Measurements from ENCODE around the gene ZNF429.

The ZNF429 gene

DNA sequence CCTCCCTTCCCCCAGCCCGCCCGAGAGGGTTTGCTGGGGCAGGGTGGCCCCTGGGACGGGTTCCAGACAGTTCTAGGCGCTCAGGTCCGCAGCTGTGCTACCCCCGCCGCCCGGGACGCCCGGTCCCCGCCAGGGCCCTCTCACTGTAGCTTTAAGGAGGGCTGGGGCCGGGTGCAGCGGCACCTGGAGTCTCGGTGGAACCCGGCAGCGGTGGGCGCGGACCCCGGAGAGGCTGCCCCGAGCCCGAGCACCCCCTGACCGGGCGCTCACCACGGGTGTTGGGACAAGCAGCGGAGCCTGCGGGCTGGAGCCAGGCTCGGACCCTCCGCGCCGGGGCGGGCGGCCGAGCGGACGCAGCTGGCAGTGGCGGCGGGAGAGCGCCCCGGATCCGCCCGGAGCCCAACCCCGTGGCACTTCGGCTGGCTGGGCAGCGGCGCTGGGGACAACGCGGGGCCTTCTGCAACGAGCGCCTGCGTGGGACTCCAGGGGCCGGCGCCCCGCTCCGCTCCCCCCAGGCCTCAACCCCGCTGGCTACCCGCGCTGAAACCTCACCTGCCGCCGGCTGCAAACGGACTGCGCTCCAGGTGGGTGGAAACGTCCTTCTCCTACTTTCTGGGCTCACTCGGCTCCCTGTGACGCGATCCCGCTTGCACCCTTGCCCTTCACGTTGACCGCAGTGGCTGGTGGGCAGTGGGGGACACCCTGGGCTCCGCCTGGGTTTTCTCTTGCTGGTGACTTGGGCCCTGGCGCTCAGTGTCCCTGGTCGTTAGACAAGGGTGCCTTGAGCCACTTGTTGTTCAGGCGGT is 81.1 kb downstream of the ZNF429 start:
- no peak for ATAC-seq
- no peak for TF ChIP-seq ZNF70 (CRISPR knock-in tag; IDR thresholded peaks at IDR 0.05)
- TF ChIP-seq ARNTL (CRISPR knock-in tag; IDR thresholded peaks at IDR 0.05; ENCODE audit: borderline replicate concordance, low read depth), result no peak
- TF ChIP-seq, protein P1, sequence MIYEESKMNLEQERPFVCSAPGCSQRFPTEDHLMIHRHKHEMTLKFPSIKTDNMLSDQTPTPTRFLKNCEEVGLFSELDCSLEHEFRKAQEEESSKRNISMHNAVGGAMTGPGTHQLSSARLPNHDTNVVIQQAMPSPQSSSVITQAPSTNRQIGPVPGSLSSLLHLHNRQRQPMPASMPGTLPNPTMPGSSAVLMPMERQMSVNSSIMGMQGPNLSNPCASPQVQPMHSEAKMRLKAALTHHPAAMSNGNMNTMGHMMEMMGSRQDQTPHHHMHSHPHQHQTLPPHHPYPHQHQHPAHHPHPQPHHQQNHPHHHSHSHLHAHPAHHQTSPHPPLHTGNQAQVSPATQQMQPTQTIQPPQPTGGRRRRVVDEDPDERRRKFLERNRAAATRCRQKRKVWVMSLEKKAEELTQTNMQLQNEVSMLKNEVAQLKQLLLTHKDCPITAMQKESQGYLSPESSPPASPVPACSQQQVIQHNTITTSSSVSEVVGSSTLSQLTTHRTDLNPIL (CRISPR knock-in tag; IDR thresholded peaks at IDR 0.05; ENCODE audit: low read depth), result no peak
- TF ChIP-seq ZNF8 (CRISPR knock-in tag; IDR thresholded peaks at IDR 0.05), result no peak
- TF ChIP-seq OSR1 (CRISPR knock-in tag; IDR thresholded peaks at IDR 0.05), result no peak
- TF ChIP-seq, protein P2, sequence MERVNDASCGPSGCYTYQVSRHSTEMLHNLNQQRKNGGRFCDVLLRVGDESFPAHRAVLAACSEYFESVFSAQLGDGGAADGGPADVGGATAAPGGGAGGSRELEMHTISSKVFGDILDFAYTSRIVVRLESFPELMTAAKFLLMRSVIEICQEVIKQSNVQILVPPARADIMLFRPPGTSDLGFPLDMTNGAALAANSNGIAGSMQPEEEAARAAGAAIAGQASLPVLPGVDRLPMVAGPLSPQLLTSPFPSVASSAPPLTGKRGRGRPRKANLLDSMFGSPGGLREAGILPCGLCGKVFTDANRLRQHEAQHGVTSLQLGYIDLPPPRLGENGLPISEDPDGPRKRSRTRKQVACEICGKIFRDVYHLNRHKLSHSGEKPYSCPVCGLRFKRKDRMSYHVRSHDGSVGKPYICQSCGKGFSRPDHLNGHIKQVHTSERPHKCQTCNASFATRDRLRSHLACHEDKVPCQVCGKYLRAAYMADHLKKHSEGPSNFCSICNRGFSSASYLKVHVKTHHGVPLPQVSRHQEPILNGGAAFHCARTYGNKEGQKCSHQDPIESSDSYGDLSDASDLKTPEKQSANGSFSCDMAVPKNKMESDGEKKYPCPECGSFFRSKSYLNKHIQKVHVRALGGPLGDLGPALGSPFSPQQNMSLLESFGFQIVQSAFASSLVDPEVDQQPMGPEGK (CRISPR knock-in tag; IDR thresholded peaks at IDR 0.05; ENCODE audit: borderline replicate concordance), result no peak
- no peak for TF ChIP-seq ZC3H10 (CRISPR knock-in tag; IDR thresholded peaks at IDR 0.05)
- TF ChIP-seq PPARA (CRISPR knock-in tag; IDR thresholded peaks at IDR 0.05; ENCODE audit: borderline replicate concordance), result no peak
- TF ChIP-seq ZFP3 (CRISPR knock-in tag; IDR thresholded peaks at IDR 0.05), result no peak
- TF ChIP-seq RARB (CRISPR knock-in tag; IDR thresholded peaks at IDR 0.05), result no peak

DNA sequence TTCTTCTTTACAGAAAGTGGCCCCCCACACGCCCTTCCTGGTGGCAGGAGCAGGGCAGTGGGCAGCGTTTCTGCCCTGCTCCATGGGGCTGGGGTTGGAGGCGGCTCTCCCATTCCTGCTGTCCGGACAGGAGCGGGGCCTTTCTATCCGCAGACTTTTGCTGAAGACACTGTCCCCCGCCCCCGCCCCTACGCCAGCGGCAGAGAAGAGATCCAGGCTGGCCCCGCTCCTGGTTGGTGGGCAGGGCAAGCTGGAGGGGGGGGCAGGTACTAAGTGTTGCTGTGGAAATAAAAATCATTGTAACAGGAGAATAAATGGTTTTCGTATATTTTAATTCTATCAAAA is 81.7 kb downstream of the ZNF429 start:
- TF ChIP-seq ZNF565 (CRISPR knock-in tag; conservative IDR thresholded peaks at IDR 0.05; ENCODE audit: low read depth), result no peak
- TF ChIP-seq ZC3H10 (CRISPR knock-in tag; IDR thresholded peaks at IDR 0.05), result no peak
- no peak for TF ChIP-seq TOX (CRISPR knock-in tag; IDR thresholded peaks at IDR 0.05; ENCODE audit: borderline replicate concordance)
- no peak for TF ChIP-seq PPARA (CRISPR knock-in tag; IDR thresholded peaks at IDR 0.05; ENCODE audit: borderline replicate concordance)
- TF ChIP-seq OSR1 (CRISPR knock-in tag; IDR thresholded peaks at IDR 0.05), result no peak
- no peak for TF ChIP-seq TCF4 (CRISPR knock-in tag; IDR thresholded peaks at IDR 0.05; ENCODE audit: borderline replicate concordance)
- TF ChIP-seq RARB (CRISPR knock-in tag; IDR thresholded peaks at IDR 0.05), result no peak
- TF ChIP-seq, protein P3, sequence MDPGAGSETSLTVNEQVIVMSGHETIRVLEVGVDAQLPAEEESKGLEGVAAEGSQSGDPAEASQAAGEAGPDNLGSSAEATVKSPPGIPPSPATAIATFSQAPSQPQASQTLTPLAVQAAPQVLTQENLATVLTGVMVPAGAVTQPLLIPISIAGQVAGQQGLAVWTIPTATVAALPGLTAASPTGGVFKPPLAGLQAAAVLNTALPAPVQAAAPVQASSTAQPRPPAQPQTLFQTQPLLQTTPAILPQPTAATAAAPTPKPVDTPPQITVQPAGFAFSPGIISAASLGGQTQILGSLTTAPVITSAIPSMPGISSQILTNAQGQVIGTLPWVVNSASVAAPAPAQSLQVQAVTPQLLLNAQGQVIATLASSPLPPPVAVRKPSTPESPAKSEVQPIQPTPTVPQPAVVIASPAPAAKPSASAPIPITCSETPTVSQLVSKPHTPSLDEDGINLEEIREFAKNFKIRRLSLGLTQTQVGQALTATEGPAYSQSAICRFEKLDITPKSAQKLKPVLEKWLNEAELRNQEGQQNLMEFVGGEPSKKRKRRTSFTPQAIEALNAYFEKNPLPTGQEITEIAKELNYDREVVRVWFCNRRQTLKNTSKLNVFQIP (CRISPR knock-in tag; IDR thresholded peaks at IDR 0.05; ENCODE audit: borderline replicate concordance, low read depth), result no peak
- TF ChIP-seq BACH2 (CRISPR knock-in tag; IDR thresholded peaks at IDR 0.05; ENCODE audit: borderline replicate concordance), result no peak
- no peak for TF ChIP-seq ZFP30 (CRISPR knock-in tag; IDR thresholded peaks at IDR 0.05)
- TF ChIP-seq, protein P4, sequence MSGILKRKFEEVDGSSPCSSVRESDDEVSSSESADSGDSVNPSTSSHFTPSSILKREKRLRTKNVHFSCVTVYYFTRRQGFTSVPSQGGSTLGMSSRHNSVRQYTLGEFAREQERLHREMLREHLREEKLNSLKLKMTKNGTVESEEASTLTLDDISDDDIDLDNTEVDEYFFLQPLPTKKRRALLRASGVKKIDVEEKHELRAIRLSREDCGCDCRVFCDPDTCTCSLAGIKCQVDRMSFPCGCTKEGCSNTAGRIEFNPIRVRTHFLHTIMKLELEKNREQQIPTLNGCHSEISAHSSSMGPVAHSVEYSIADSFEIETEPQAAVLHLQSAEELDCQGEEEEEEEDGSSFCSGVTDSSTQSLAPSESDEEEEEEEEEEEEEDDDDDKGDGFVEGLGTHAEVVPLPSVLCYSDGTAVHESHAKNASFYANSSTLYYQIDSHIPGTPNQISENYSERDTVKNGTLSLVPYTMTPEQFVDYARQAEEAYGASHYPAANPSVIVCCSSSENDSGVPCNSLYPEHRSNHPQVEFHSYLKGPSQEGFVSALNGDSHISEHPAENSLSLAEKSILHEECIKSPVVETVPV (CRISPR knock-in tag; IDR thresholded peaks at IDR 0.05), result no peak
- ATAC-seq, result no peak

DNA sequence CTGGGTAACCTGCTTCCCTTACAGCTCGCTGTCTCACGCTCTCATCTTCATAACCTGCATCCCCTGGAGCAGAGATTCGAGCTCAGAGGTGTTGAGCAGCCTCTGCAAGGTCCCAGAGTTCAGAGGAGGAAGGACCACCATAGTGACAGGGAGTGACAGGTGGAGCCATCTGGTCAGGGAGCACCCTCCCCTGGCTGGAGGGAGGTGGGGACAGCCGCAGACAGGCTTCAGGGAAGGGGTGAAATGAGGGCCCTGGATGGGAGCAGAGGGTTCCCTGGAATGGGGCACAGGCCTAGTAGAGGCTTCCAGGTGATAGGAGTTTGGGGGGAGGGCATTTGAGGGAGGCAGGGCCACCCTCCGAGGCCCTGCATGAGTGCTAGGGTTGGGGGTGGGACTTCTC is 82.1 kb downstream of the ZNF429 start:
- ATAC-seq, result no peak
- TF ChIP-seq ZNF8 (CRISPR knock-in tag; IDR thresholded peaks at IDR 0.05) (no peak), ZC3H10 (CRISPR knock-in tag; IDR thresholded peaks at IDR 0.05) (no peak), ARNTL (CRISPR knock-in tag; IDR thresholded peaks at IDR 0.05; ENCODE audit: borderline replicate concordance, low read depth) (no peak), CSDC2 (CRISPR knock-in tag; IDR thresholded peaks at IDR 0.05) (no peak), ZNF70 (CRISPR knock-in tag; IDR thresholded peaks at IDR 0.05) (no peak), TCF4 (CRISPR knock-in tag; IDR thresholded peaks at IDR 0.05; ENCODE audit: borderline replicate concordance) (no peak), ZFP30 (CRISPR knock-in tag; IDR thresholded peaks at IDR 0.05) (no peak), BACH2 (CRISPR knock-in tag; IDR thresholded peaks at IDR 0.05; ENCODE audit: borderline replicate concordance) (no peak), RARB (CRISPR knock-in tag; IDR thresholded peaks at IDR 0.05) (no peak), ZFP3 (CRISPR knock-in tag; IDR thresholded peaks at IDR 0.05) (no peak), OSR1 (CRISPR knock-in tag; IDR thresholded peaks at IDR 0.05) (no peak), ISL1 (CRISPR knock-in tag; IDR thresholded peaks at IDR 0.05) (no peak), TOX (CRISPR knock-in tag; IDR thresholded peaks at IDR 0.05; ENCODE audit: borderline replicate concordance) (no peak), ZNF565 (CRISPR knock-in tag; conservative IDR thresholded peaks at IDR 0.05; ENCODE audit: low read depth) (no peak)
- TF ChIP-seq, protein P1 (CRISPR knock-in tag; IDR thresholded peaks at IDR 0.05; ENCODE audit: low read depth), result no peak
- TF ChIP-seq, protein P4 (CRISPR knock-in tag; IDR thresholded peaks at IDR 0.05), result no peak
- TF ChIP-seq, protein P5, sequence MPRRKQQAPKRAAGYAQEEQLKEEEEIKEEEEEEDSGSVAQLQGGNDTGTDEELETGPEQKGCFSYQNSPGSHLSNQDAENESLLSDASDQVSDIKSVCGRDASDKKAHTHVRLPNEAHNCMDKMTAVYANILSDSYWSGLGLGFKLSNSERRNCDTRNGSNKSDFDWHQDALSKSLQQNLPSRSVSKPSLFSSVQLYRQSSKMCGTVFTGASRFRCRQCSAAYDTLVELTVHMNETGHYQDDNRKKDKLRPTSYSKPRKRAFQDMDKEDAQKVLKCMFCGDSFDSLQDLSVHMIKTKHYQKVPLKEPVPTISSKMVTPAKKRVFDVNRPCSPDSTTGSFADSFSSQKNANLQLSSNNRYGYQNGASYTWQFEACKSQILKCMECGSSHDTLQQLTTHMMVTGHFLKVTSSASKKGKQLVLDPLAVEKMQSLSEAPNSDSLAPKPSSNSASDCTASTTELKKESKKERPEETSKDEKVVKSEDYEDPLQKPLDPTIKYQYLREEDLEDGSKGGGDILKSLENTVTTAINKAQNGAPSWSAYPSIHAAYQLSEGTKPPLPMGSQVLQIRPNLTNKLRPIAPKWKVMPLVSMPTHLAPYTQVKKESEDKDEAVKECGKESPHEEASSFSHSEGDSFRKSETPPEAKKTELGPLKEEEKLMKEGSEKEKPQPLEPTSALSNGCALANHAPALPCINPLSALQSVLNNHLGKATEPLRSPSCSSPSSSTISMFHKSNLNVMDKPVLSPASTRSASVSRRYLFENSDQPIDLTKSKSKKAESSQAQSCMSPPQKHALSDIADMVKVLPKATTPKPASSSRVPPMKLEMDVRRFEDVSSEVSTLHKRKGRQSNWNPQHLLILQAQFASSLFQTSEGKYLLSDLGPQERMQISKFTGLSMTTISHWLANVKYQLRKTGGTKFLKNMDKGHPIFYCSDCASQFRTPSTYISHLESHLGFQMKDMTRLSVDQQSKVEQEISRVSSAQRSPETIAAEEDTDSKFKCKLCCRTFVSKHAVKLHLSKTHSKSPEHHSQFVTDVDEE (CRISPR knock-in tag; IDR thresholded peaks at IDR 0.05), result no peak
- TF ChIP-seq, protein P2 (CRISPR knock-in tag; IDR thresholded peaks at IDR 0.05; ENCODE audit: borderline replicate concordance), result no peak
